Measurements from ENCODE around the gene EIF4H.
"Not testable (repeated sequence)": the region's sequence is repeated elsewhere in the genome, so short reads cannot be mapped to it uniquely, and the experiment has no call there.

Gene EIF4H

DNA sequence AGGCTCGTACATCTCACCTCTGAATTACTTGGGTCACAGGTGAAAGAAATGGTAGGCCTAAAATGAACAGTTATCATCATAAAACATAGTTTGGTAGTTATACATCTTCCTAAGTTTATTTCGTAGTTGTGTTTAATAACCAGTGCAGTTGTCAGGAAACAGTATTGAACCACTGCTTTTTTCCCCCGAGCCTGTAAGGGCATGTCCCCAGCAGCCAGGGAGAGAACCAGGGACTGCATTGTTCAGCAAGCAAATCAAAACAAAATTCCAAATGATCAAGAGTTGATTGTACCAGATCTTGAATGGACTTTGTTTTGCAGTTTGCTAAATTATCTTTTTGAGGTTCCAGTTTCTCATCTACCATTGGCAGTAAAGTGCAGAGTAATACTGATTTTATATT is 2.4 kb downstream of the EIF4H start:
- DNase-seq: no peak

DNA sequence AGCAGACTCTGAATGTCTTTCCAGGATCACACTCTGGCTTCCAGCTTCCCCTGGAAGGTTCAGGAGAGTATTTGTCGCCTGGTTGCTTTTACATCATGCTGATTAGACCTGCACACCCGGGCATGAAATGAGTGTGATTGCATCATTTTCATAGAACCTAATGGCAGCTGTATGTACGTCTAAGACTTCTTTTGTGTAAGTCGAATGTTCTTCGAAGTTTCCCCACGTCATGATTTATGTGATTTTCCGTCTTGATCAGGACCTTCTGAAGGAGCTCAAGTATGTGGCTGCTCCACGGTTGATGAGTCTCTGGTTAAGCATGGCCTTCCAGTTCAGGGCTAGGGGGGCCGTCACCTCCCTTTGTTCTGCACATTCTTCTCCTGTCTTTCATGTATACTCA is 4.5 kb downstream of the EIF4H start:
- DNase-seq: no peak

DNA sequence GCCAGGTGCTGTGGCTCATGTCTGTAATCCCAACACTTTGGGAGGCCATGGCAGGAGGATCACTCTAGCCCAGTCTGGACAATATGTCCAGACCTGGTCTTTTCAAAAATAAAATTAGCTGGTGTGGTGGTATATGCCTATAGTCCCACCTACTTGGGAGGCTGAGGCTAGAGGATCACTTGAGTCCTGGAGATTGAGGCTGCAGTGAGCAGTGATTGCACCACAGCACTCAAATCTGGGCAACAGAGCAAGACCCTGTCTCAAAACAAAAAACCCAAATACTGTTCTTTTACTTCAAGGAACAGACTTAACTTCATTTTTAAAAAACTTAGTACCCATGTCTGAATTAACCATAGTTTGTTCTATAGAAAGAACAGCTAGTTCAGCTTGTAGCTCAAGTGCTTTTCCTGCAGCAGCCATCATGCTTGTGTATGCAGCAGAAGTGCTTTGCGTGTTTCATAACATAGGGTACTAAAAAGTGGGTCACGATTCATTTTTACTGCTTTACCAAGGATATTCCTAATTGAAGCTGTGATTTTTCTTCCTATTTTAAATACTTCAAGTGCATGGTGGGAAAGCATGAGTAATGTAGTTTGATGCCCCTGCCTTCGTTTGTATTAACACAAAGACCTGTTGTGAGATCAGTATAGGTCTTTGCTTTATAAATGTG is 5.9 kb downstream of the EIF4H start:
- DNase-seq: no peak

DNA sequence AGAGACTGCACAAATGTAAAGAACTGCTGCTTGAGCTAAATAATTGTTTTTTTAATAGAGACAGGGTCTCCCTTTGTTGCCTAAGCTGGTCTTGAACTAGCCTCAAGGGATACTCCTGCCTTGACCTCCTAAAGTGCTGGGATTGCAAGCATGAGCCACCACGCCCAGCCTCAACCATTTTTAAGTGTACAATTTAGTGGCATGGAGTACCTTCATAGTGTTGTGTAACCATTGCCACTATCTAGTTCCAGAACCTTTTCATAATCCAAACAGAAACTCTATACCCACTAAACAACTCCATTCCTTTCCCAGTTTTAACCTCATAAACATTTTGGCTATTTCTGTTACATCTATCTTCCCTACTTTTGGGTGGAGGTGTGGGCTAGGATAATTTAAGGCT is 6.7 kb downstream of the EIF4H start:
- DNase-seq: no peak

DNA sequence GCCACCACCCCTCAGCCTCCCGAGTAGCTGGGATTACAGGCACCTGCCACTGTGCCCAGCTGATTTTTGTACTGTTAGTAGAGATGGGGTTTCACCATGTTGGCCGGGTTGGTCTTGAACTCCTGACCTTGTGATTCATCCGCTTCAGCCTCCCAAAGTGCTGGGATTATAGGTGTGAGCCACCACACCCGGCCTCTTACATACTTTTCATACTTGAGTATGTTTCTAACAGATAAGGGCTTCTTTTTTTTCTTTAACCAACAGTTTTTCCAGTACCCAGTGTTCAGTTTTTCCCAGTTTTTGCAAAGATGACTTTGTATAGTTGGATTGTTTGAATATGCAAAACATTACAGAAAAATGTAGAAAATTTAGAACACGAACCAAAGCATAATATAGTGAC is 7.7 kb downstream of the EIF4H start:
- no peak for DNase-seq

DNA sequence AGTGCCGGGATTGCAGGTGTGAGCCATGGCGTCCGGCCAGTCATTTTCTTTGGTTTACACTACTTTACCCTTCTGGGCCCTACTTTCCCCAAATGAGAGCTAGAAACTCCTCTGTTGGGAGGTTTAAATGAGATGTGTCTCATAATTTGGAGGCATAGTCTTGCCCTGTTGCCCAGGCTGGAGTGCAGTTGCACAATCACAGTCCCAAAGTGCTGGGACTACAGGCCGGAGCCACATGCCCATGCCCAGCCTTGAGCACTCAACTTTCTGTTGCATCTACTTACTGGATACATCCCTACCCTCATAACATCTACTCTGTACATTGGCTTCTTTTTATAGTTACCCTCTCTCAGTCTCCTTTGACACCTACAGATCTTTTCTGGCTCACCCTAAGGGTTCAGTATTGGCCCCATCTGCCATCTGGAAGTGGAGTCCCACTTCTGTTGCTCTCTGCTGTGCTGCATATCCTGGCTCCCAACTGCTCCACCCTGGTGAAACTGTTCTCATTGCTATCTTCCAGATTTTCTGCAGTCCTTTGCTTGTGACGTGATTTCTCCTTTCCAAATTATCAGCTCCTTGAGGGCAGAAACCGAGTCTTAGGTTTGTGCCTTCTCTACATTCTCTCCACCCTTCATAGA is 8.4 kb downstream of the EIF4H start:
- DNase-seq: no peak

DNA sequence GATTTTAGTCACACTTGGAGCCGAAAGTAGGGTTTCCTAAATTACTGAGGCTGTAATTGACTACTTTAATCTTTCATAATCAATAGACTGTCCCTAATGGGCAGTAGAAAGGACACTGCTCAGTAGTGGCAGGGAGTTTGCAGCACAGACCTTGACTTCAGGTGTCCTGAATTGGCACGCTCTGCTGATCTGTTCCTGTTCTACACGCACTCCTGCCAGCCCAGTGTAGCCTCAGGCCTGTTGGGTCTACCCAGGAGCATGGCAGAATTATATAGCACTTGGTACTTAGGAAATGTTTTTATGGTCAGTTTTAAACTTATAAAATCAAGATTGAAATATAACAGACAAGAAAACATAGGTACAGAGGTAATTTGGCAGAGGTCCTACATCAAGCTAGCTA is 9.0 kb downstream of the EIF4H start:
- DNase-seq: no peak

DNA sequence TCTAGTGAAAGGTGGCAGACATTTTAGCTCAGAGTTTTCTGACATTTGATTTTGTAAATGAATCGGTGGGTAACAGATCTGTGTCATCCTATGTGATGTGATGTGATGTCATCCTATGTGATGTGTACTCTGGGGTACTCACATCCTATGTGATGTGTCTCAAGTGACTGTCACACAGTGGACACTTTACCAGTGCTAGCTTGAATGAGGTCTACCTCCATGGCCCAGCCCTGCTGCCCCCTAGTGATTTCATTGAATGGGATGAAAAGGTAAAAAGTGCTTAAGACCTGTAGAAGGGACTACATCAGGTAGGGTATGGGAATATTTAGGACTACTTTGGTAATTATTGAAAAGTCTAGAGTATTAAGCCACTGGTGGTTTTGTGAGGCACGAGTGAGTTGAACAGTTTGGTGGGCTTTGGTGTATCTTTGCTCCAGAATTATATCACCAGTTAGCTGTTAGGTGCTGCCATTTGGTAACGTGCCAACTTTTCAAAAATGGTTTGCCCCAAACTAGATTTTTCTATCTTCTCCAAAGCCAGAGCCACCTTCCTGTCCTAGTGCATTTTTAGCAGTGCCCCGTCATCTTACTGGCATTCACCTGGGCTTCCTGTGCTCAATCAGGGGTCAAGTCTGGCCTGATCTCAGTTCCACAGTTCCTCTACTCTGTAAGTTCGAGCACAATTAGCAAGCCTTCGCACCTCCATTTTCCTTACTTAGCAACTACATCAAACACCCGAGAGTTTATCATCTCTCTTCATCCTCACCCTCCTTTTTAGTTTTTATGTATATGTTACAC is 9.7 kb downstream of the EIF4H start:
- peak; percentile 18 for DNase-seq

DNA sequence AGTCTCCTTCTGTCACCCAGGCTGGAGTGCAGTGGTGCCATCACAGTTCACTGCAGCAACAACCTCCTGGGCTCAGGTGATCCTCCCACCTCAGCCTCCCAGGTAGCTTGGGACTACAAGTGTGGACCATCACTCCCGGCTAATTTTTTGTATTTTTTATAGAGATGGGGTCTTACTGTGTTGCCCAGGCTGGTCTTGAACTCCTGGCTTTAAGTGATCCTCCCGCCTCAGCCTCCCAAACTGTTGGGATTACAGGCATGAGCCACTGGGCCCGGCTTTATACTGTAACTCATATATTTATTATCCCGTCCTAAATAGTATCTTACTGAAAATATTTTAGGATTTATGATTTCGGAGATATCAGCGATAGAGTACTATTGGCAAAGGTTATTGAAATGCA is 10.9 kb downstream of the EIF4H start:
- no peak for DNase-seq

DNA sequence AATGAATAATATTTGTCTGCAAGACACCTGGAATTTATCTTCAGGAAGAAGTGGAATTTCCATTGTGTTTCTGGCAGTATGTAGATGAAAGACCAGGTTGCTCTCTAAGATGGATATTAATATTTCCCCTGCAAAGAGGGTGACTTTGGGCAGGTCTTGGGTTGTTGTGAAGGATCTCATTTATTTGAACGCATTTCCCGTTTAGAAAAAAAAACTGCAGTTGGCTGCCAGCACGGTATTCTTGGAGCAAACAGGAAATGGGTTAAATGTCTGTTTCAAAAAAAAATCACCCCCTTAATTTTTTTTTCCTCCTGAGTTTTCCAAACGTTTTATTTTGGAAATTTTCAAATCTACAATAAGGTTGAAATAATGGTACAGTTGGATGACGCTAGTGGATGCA is 11.5 kb downstream of the EIF4H start:
- no peak for DNase-seq

DNA sequence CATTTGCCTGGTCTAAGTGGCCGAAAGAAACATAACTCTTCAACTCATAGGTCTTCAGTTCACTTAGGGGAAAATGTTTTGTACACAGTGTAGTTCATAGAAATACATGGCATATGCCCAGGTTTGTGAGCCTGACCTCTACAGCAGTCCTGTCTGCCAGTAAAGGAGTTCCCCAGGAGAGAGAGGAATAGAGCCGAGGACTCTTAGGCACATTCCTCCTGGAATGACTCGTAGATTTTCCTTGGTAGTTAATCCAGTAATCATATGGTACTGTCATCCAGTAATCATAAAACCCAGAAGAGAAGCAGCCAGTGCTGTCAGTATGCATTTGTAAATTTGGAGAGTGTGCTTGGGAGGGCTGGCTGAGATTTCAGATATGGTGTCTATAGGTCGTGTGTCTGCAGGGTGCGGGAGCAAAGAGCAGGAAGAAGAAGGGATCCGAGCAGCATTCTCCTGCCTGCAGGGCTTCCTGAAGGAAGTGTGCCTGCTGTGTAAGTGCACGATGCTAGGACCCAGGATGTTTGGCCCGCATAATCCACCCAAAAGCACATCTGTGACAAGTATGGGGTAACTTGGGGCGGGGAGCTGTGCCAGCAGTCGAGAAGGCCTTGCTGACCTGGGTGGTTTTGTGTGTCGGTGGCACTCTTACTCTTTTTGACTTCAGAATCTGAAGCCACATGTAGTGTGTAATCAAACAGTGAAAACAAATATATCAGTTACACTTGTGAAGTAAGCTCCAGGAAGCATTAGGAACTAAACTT is 13.9 kb downstream of the EIF4H start:
- DNase-seq: no peak

DNA sequence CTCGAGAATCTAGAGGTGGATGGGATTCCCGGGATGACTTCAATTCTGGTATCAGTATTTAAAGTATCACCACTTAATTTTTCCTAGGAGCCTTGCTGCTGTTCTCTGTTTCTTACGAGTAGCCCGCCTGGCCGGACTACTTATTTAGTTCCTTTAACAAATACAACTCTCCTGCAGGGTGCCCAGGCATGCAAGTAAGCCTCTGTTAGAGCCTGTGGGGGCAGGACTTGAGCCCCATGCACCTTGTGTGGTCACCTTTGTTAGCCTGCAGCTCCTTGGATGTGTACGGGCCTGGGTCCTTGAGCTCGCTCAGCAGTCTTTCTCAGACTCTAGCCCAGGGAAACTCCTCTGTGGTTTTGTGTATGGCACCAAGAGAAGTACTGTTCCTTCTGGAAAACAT is 16.1 kb downstream of the EIF4H start:
- DNase-seq: no peak

DNA sequence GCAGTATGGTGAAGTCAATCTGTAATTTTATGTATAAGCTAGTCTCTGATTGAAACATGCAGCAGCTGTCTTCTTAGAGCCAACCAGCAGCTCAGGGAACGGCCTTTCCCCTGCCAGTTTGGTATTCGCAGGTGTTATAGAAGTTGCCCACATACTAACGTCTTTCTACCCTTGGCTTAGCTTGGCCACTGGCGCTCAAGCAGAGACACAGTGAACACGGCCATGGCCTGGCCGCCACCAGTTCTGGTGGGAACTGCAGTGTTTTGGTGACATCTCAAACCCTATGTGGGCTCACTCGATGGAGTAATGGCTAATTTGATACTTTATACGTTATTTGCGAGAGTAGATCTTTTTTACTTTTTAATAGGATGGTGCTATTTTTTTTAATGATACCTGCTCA is 17.1 kb downstream of the EIF4H start:
- no peak for DNase-seq

DNA sequence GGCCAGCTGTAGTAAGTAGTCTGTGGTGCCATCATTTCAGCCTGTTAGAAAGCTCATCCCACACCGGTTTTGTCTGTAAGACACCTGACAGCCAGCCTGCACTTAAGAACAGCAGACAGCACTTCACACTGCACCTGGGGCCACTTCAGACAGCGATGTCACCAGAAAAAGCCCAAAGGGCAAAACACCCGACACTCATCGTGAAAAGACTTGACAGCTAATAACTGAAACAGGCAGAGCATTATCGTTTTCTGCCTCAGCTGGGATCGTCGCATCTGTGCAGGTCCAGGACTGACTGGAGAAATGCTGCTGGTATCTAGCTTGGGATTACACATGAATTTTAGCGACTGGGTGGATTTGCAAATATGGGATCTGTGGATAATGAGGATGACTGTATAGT is 18.9 kb downstream of the EIF4H start:
- DNase-seq: no peak

DNA sequence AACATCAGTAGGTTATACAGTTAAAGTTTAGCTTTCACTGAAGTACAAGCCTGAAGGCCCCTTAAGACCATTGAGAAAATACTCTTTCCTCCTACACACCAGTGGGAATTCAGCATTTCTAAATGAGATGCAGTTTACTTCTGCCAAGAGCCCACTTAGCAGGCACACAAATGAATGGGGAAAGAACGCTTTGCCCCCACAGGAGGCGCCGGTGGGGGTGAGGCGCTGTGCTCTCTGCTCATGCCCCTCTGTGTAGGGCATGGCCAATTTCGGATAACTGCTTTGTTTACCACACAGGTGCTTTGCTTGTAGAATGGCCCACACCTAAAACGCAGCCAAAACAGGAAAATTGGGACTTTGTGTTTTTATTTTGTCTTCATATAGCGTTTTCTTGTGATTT is 19.8 kb downstream of the EIF4H start:
- DNase-seq: no peak

DNA sequence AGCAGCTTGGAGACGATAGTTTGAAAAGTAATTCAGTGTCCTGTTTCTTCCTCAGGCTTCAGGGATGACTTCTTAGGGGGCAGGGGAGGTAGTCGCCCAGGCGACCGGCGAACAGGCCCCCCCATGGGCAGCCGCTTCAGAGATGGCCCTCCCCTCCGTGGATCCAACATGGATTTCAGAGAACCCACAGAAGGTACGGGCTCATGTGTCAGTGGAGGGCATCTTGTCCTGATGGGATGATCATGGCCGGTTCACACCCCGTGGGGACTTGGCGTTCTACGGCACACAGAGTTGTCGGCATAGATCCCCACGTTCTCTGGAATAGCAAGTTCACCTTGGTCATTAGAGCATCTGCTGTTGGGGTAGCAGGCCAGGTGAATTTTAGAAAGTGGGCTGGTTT is 20.5 kb downstream of the EIF4H start:
- DNase-seq: no peak

DNA sequence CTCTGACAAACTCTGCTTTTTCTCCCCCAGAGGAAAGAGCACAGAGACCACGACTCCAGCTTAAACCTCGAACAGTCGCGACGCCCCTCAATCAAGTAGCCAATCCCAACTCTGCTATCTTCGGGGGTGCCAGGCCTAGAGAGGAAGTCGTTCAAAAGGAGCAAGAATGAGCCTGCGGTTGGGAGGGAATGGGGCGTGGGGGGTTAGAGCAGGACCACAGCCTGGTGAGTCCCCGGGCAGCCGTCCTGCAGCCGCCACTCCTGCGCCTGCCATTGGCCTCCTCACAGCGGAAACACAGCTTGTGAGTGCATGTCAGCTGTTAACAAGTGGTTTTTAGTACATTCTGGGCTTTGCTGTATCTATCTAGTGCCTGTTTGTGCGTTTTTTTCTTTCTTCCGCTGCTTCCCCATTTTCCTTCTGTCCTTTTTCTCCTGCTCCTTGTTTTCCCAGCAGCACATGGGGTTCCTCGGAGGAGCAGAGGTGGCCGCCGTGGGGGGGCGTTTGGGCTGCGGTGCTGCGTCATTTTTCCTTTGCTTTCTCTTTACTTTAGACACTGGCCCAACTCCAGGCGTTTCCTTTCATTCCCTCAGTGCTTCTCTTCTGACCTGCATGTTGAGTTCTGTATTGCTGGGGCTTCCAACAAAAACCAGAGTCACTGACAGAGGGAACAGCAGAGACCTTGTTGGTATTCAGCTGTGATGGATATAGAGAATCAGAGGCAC is 21.1 kb downstream of the EIF4H start:
- not testable (repeated sequence) for DNase-seq

DNA sequence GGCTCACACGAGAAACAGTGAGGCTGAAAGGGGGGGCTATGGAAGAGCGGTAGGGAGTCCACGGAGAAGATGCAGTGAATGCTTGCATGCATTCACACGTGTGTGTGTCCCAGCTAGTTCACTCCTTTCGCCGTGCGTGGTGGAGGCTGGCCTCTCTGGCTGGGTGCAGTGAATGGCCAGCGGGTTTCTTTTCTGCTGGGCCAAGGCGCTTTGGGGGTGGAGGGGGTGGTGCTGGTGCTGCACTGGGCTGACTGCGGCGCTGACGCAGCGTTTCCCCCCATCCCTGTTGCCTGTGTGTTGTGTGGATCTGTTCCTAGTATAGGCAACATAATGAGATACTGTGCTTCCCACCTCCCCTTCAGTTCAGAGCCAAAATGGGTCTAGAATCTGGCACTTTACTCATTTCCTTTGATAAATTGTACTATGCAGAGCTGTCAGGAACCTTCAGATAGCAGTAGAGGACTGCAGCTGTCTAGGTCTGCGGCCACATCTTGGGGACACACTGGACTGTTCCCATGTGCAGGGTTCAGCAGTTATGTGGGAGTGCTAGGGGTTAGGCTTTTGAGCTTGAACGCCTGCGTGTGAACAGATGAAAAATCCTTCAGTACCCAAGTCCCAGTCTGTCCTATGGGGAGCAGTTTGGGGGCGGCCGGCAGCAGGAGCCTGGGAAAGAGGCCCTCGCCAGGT is 22.0 kb downstream of the EIF4H start:
- DNase-seq: not testable (repeated sequence)

DNA sequence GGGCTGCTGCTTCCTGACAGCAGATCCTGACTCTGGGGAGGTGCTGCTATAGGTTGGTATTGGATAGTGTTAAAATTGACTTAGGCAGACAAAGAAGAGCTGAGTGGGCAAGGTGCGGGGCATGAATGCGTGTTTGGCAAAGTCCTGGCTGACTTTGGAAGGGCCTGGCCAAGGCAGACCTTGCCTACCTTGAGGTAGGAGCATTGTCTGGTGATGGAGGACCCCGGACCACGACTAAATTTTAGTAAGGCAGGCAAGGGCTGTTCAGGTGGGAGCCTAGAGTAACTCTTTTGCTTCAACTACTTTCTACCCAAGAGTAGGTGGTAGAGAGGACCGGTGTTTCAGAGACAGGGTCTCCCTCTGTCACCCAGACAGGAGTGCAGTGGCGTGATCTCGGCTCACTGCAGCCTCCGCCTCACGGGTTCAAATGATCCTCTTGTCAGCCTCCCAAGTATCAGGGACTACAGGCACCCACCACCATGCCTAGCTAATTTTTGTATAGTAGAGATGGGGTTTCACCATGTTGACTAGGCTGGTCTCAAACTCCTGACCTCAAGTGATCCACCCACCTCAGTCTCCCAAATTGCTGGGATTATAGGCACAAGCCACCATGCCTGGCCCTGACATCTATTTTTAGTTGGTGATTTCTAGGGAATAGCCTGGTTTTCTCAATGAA is 23.4 kb downstream of the EIF4H start:
- no peak for DNase-seq

DNA sequence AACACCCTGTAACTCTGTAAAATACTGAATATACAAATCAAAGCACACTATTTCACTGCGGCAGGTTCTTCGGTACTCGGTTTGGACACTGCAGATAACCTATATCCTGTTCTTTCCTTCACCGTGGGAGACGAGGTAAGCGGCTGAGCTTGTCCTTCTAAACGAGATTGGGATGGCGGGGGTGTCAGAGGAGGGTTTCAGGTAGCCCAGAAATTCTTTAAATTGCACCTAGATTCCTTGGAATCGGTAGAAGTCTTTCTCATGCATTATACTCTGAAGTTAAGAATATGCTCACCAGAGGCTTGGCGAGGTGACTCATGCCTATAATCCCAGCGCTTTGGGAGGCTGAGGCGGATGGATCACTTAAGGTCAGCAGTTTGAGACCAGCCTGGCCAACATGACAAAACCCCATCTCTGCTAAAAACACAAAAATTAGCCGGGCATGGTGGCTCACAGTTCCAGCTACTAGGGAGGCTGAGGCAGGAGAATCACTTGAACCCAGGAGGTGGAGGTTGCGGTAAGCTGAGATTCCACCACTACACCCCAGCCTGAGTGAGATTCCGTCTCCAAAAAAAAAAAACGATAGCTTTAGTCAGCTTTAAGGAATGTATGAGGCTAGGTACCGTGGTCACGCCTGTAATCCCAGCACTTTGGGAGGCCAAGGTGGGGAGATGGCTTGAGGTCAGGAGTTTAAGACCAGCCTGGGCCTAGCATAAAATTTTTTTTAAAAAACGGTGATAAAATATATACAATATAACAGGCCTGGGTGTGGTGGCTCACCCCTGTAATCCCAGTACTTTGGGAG is 25.6 kb downstream of the EIF4H start:
- DNase-seq: no peak

All from inflammatory macrophage treated with lipopolysaccharide for 4 hours (primary cell).